ENCODE data around the gene PCDHA9.

GRCh38 chr5:140882591-140882899, 34.4 kb downstream of the PCDHA9 start:
- TF ChIP-seq CTCF (IDR thresholded peaks at IDR 0.05) (no peak), POLR2A (IDR thresholded peaks at IDR 0.05) (no peak)

Measured in prostate gland (tissue), 2 donors.